SK-N-SH (cell line): Measurements from ENCODE around the gene MAP3K4. TPM values are rescaled to one million over a fixed set of nuclear protein-coding genes. Genes with fewer than 3 reads are reported as not detected.

Experiments used
- CTCF ChIA-PET: fragments of 300-600, 350-600 bp; formaldehyde crosslinking; extraction: SDS; loops from one replicate; lab custom pipeline; 2021; lab: Yijun Ruan, JAX
- POLR2A ChIA-PET: fragments of 350-600 bp; sonication (Branson Sonifier 250); formaldehyde crosslinking; extraction: SDS; loops from one replicate; lab custom pipeline; 2020; ENCODE audit warnings: antibody characterized with exemption, inconsistent platforms; lab: Yijun Ruan, JAX
- DNase-seq: peaks from one replicate; pipeline ENCODE4 v3.0.0; 2012
- H2AFZ ChIP-seq: fragments of 200-600 bp; sonication (generic); 2 replicates; pipeline ENCODE4 v1.8.1; 2016; ENCODE audit warnings: antibody characterized with exemption, mild to moderate bottlenecking, low read depth
- H3F3A ChIP-seq: fragments of 200-600 bp; sonication (generic); replicated peaks from 2 replicates; pipeline ENCODE3; 2016; ENCODE audit warnings: antibody characterized with exemption, mild to moderate bottlenecking; ENCODE audit not compliant: insufficient read depth
- H3K27ac ChIP-seq, 2 experiments: fragments of 200-500 bp in 1 of 2; fragments of 200-600 bp in 1 of 2; sonication (Bioruptor generic) in 1 of 2; sonication (generic), shearing (Covaris generic) in 1 of 2; 2 replicates each; pipeline versions ENCODE4 v1.5.1 to v1.6.1; 2014 to 2016; ENCODE audit warnings: low read depth in 2 of 2, inconsistent platforms in 1 of 2, low read length in 1 of 2, mild to moderate bottlenecking in 1 of 2, mixed read lengths in 1 of 2
- H3K27me3 ChIP-seq: fragments of 200-600 bp; sonication (generic), shearing (Covaris generic); 2 replicates; pipeline ENCODE4 v1.6.1; 2016; ENCODE audit warnings: mixed run types; ENCODE audit not compliant: insufficient read depth
- H3K36me3 ChIP-seq, 2 experiments: fragments of 200-500 bp in 1 of 2; fragments of 200-600 bp in 1 of 2; sonication (Bioruptor generic) in 1 of 2; sonication (generic) in 1 of 2; replicated peaks in 1 of 2; 2 replicates each; pipeline versions ENCODE3 to v1.5.1; 2014 to 2016; ENCODE audit warnings: low read length in 1 of 2, mild to moderate bottlenecking in 1 of 2; ENCODE audit not compliant: insufficient read depth in 2 of 2, control insufficient read depth in 1 of 2
- H3K4me1 ChIP-seq, 2 experiments: fragments of 200-500 bp in 1 of 2; fragments of 200-600 bp in 1 of 2; sonication (Bioruptor generic) in 1 of 2; sonication (generic), shearing (Covaris generic) in 1 of 2; 2 replicates each; pipeline versions ENCODE4 v1.5.1 to v1.6.1; 2014 to 2016; ENCODE audit warnings: low read depth in 1 of 2, low read length in 1 of 2, mixed run types in 1 of 2; ENCODE audit not compliant: insufficient read depth in 2 of 2, control insufficient read depth in 1 of 2
- H3K4me2 ChIP-seq: fragments of 200-600 bp; sonication (generic), shearing (Covaris generic); 2 replicates; pipeline ENCODE4 v1.6.1; 2017; ENCODE audit warnings: mixed run types
- H3K4me3 ChIP-seq, 2 experiments: fragments of 200-500 bp in 1 of 2; fragments of 200-600 bp in 1 of 2; sonication (Bioruptor generic) in 1 of 2; sonication (generic), shearing (Covaris generic) in 1 of 2; 2 replicates each; pipeline versions ENCODE4 v1.5.1 to v1.8.1; 2014 to 2016; ENCODE audit warnings: low read depth in 2 of 2, inconsistent platforms in 1 of 2, low read length in 1 of 2, mild to moderate bottlenecking in 1 of 2, mixed read lengths in 1 of 2, moderate library complexity in 1 of 2
- H3K79me2 ChIP-seq: fragments of 200-600 bp; sonication (generic); 2 replicates; pipeline ENCODE4 v1.8.1; 2017; ENCODE audit warnings: mild to moderate bottlenecking; ENCODE audit not compliant: insufficient read depth
- H3K9ac ChIP-seq: fragments of 200-600 bp; sonication (generic); 2 replicates; pipeline ENCODE4 v1.6.1; 2017; ENCODE audit warnings: mixed run types
- H3K9me2 ChIP-seq: fragments of 200-600 bp; sonication (generic); 2 replicates; pipeline ENCODE4 v1.6.1; 2017; ENCODE audit warnings: mixed run types
- H3K9me3 ChIP-seq: fragments of 200-600 bp; sonication (generic); 2 replicates; pipeline ENCODE4 v1.6.1; 2017; ENCODE audit warnings: mixed run types, mild to moderate bottlenecking, moderate library complexity
- H4K20me1 ChIP-seq: fragments of 200-600 bp; sonication (generic); 2 replicates; pipeline ENCODE4 v1.6.1; 2017; ENCODE audit warnings: mild to moderate bottlenecking, mixed run types; ENCODE audit not compliant: insufficient read depth
- CTCF ChIP-seq: fragments of 200-600 bp; sonication (generic); IDR thresholded peaks from 2 replicates; pipeline ENCODE4 v1.6.1; 2017; ENCODE audit warnings: antibody characterized with exemption, mild to moderate bottlenecking, moderate library complexity
- FOSL2 ChIP-seq: IDR thresholded peaks from 2 replicates; pipeline ENCODE4 v1.4.0; 2012; ENCODE audit warnings: low read depth, mild to moderate bottlenecking, moderate library complexity, borderline replicate concordance
- FOXJ3 ChIP-seq: sonication (generic); formaldehyde crosslinking; IDR thresholded peaks from 2 replicates; pipeline ENCODE4 v1.5.1; 2020; ENCODE audit warnings: mild to moderate bottlenecking, missing genetic modification reagents
- JUND ChIP-seq: IDR thresholded peaks from 2 replicates; pipeline ENCODE4 v1.4.0; 2012
- MAX ChIP-seq: IDR thresholded peaks from 2 replicates; pipeline ENCODE4 v1.4.0; 2012; ENCODE audit warnings: low read depth
- MEF2A ChIP-seq: IDR thresholded peaks from 2 replicates; pipeline ENCODE4 v1.4.0; 2012; ENCODE audit warnings: low read depth, borderline replicate concordance
- NFIC ChIP-seq: IDR thresholded peaks from 2 replicates; pipeline ENCODE4 v1.4.0; 2012; ENCODE audit warnings: borderline replicate concordance
- POLR2AphosphoS5 ChIP-seq: IDR thresholded peaks from 2 replicates; pipeline ENCODE4 v1.6.1; 2012; ENCODE audit warnings: low read depth, low read length
- REST ChIP-seq: IDR thresholded peaks from 2 replicates; pipeline ENCODE4 v1.6.1; 2012; ENCODE audit warnings: mild to moderate bottlenecking, low read depth, low read length, moderate library complexity
- RXRA ChIP-seq: IDR thresholded peaks from 2 replicates; pipeline ENCODE4 v1.4.0; 2012; ENCODE audit warnings: low read depth, mild to moderate bottlenecking, borderline replicate concordance
- SIN3A ChIP-seq: IDR thresholded peaks from 2 replicates; pipeline ENCODE4 v1.6.1; 2012; ENCODE audit warnings: low read depth, mild to moderate bottlenecking, low read length, moderate library complexity, borderline replicate concordance
- SMC3 ChIP-seq: IDR thresholded peaks from 2 replicates; pipeline ENCODE4 v1.6.1; 2012; ENCODE audit warnings: low read depth, low read length, improper control_type of control experiment
- TEAD4 ChIP-seq: IDR thresholded peaks from 2 replicates; pipeline ENCODE4 v1.4.0; 2012; ENCODE audit warnings: mild to moderate bottlenecking, borderline replicate concordance; ENCODE audit not compliant: insufficient read depth
- USF2 ChIP-seq: fragments of 150-350 bp; IDR thresholded peaks from 2 replicates; pipeline ENCODE4 v1.6.1; 2017; ENCODE audit warnings: antibody characterized with exemption, low read length, low read depth, borderline replicate concordance
- YY1 ChIP-seq: IDR thresholded peaks from 2 replicates; pipeline ENCODE4 v1.4.0; 2012; ENCODE audit warnings: low read depth, mild to moderate bottlenecking
- WGBS: methylation state at CpG from one replicate; pipeline ENCODE4 v1.1.6; 2017; ENCODE audit warnings: low lambda C conversion rate; 5-methylcytosine and 5-hydroxymethylcytosine counted together
- polyA plus RNA-seq, 3 experiments: library from polyadenylated mRNA; depleted of rRNA; stranded (reverse); fragments of >200 nt; gene quantifications; 2 replicates each; pipeline ENCODE4 v1.2.3, GENCODE V29; 2012
- TF ChIP-seq, protein P1 (sequence below): IDR thresholded peaks from 2 replicates; pipeline ENCODE4 v1.4.0; 2012; ENCODE audit warnings: low read depth, borderline replicate concordance

Gene MAP3K4
- polyA plus RNA-seq, 1 of the 3 experiments (the other 2 are of a cell fraction), result 6.8 TPM

DNA sequence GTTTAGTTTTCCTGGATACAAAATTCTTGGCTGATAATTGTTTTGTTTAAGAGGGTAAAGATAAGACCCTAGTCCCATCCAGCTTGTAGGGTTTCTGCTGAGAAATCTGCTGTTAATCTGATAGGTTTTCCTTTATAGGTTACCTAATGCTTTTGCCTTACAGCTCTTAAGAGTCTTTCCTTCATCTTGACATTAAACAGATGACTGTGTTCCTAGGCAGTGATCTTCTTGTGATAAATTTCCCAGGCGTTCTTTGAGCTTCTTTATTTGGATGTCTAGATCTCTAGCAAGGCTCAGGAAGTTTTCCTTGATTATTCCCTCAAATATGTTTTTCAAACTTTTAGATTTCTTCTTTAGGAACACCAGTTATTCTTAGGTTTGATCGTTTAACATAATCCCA lies 134.0 kb downstream of the MAP3K4 start:
- ChIA-PET POLR2A (no interaction called here), CTCF (interaction anchor here (1.1 to 1.2 kb wide), 2 partner anchors 24 to 248 kb away, joined by 4 read pairs; no protein-coding TSS in a partner anchor)
- peaks cover 6 to 54% of the 10 kb centered on the region in 2 experiments for H3K36me3 ChIP-seq
- H3K4me2 ChIP-seq, result no peak overlapping the region
- H3K9me3 ChIP-seq, result no peaks in the 10 kb centered on the region
- no peak overlapping the region for H3K9ac ChIP-seq
- TF ChIP-seq TEAD4 (no peak), POLR2AphosphoS5 (no peak), FOXJ3 (CRISPR knock-in tag) (no peak), CTCF (no peak), YY1 (no peak), SIN3A (no peak), MAX (no peak), REST (no peak), NFIC (no peak), MEF2A (no peak), SMC3 (no peak), RXRA (no peak), USF2 (no peak), JUND (no peak), FOSL2 (no peak)
- TF ChIP-seq, protein P1, sequence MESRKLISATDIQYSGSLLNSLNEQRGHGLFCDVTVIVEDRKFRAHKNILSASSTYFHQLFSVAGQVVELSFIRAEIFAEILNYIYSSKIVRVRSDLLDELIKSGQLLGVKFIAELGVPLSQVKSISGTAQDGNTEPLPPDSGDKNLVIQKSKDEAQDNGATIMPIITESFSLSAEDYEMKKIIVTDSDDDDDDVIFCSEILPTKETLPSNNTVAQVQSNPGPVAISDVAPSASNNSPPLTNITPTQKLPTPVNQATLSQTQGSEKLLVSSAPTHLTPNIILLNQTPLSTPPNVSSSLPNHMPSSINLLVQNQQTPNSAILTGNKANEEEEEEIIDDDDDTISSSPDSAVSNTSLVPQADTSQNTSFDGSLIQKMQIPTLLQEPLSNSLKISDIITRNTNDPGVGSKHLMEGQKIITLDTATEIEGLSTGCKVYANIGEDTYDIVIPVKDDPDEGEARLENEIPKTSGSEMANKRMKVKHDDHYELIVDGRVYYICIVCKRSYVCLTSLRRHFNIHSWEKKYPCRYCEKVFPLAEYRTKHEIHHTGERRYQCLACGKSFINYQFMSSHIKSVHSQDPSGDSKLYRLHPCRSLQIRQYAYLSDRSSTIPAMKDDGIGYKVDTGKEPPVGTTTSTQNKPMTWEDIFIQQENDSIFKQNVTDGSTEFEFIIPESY, result no peak
- TF ChIP-seq, all 33 proteins: peak for 0
- no peaks in the 10 kb centered on the region for H3K27me3 ChIP-seq
- H3K4me3 ChIP-seq, result no peak overlapping the region
- H3F3A ChIP-seq, result no peaks in the 10 kb centered on the region
- H3K79me2 ChIP-seq, result no peaks in the 10 kb centered on the region
- no peaks in the 10 kb centered on the region for H3K9me2 ChIP-seq
- H4K20me1 ChIP-seq, result no peaks in the 10 kb centered on the region
- DNase-seq, result no peak
- 82% methylated on average over 2 of the region's 2 CpGs for WGBS
- no peak overlapping the region for H2AFZ ChIP-seq
- no peaks in the 10 kb centered on the region for H3K4me1 ChIP-seq
- no peak overlapping the region for H3K27ac ChIP-seq
